HG03520 (cell line): ENCODE measurements around the gene CCK.

Experiments used
- ATAC-seq: cut with Tn5 transposase; IDR thresholded peaks from one replicate; pipeline ENCODE4 v1.9.1; 2021; ENCODE audit warnings: mild to moderate bottlenecking, moderate library complexity; ENCODE audit not compliant: unreplicated experiment

CCK gene

GRCh38 chr3:42269647-42270046 is 3.7 kb upstream of the CCK start:
- ATAC-seq = no peak

- no peak for ATAC-seq
These were observed 1.9 kb upstream of the CCK start for GRCh38 chr3:42267878-42268277.

- no peak for ATAC-seq
These were observed 660 bp downstream of the CCK start for GRCh38 chr3:42265059-42265991.

GRCh38 chr3:42264399-42265058 is 1.5 kb downstream of the CCK start:
- no peak for ATAC-seq

- no peak for ATAC-seq
These were observed 2.3 kb downstream of the CCK start for GRCh38 chr3:42263354-42264346.

GRCh38 chr3:42262525-42262924 is 3.5 kb downstream of the CCK start:
- ATAC-seq = no peak

GRCh38 chr3:42257007-42257406 is 9.0 kb downstream of the CCK start:
- no peak for ATAC-seq

- no peak for ATAC-seq
These were observed 9.7 kb downstream of the CCK start for GRCh38 chr3:42256135-42256819.

GRCh38 chr3:42254566-42254965 is 11.4 kb downstream of the CCK start:
- ATAC-seq = no peak

GRCh38 chr3:42250761-42251160 is 15.2 kb downstream of the CCK start:
- ATAC-seq = no peak

- ATAC-seq = no peak
These were observed 18.4 kb downstream of the CCK start for GRCh38 chr3:42247576-42248027.

GRCh38 chr3:42246091-42246490 is 19.9 kb downstream of the CCK start:
- ATAC-seq = no peak

GRCh38 chr3:42236611-42237010 is 29.4 kb downstream of the CCK start:
- no peak for ATAC-seq

GRCh38 chr3:42235532-42235931 is 30.5 kb downstream of the CCK start:
- ATAC-seq = no peak

GRCh38 chr3:42230860-42231259 is 35.1 kb downstream of the CCK start:
- no peak for ATAC-seq

GRCh38 chr3:42229942-42230688 is 35.9 kb downstream of the CCK start:
- ATAC-seq = no peak

- ATAC-seq = no peak
These were observed 36.6 kb downstream of the CCK start for GRCh38 chr3:42229266-42229941.

GRCh38 chr3:42228796-42229195 is 37.2 kb downstream of the CCK start:
- ATAC-seq = no peak
